Psoas muscle (tissue), 8 donors: ENCODE data around the gene RARS2. TPM values are rescaled to one million over a fixed set of nuclear protein-coding genes. Genes with fewer than 3 reads are reported as not detected.
"Not testable (repeated sequence)": the region's sequence is repeated elsewhere in the genome, so short reads cannot be mapped to it uniquely, and the experiment has no call there.

Experiments
- ATAC-seq, 4 donors: fragments of 200-7000 bp; cut with Tn5 transposase; one replicate each; pipeline ENCODE4 v1.9.1; 2020; ENCODE audit warnings: moderate library complexity in 3 of 4, mild to moderate bottlenecking in 2 of 4
- DNase-seq, 2 donors: peaks; one replicate each; pipeline ENCODE4 v3.0.0-alpha.2; 2020
- H3K27ac ChIP-seq: fragments of 200-600 bp; one replicate; pipeline ENCODE4 v1.8.0; 2022
- H3K27me3 ChIP-seq, 3 donors: fragments of 200-600 bp in 1 of 3; one replicate each; pipeline versions ENCODE4 v1.6.1 to v1.8.0; 2013 to 2022; ENCODE audit warnings: low read length in 2 of 3, mild to moderate bottlenecking in 2 of 3, moderate library complexity in 1 of 3; ENCODE audit not compliant: insufficient read depth in 3 of 3
- H3K36me3 ChIP-seq, 2 donors: fragments of 200-600 bp in 1 of 2; one replicate each; pipeline versions ENCODE4 v1.6.1 to v1.8.0; 2013 to 2022; ENCODE audit warnings: low read depth in 1 of 2, mild to moderate bottlenecking in 1 of 2, moderate library complexity in 1 of 2; ENCODE audit not compliant: insufficient read depth in 1 of 2
- H3K4me1 ChIP-seq: fragments of 200-600 bp; one replicate; pipeline ENCODE4 v1.8.0; 2022
- H3K4me3 ChIP-seq: fragments of 200-600 bp; one replicate; pipeline ENCODE4 v1.8.0; 2022; ENCODE audit warnings: mild to moderate bottlenecking
- H3K9me3 ChIP-seq: fragments of 200-600 bp; one replicate; pipeline ENCODE4 v1.8.0; 2022
- CTCF ChIP-seq: fragments of 200-600 bp; IDR thresholded peaks from one replicate; pipeline ENCODE4 v1.8.0; 2022; ENCODE audit warnings: antibody characterized with exemption
- WGBS, 3 donors: extraction: QIAGEN DNeasy Blood & Tissue Kit; methylation state at CpG; one replicate each; pipeline versions ENCODE4 v1.1.6 to v1.1.7; 2013; 5-methylcytosine and 5-hydroxymethylcytosine counted together
- intact Hi-C, 2 donors: fragments of 100-400 bp; cut with DNase I; formaldehyde crosslinking; loops; one replicate each; pipeline versions ENCODE4 v1.11.0 to v1.14.2; 2022
- polyA plus RNA-seq, 3 donors: library from polyadenylated mRNA; stranded (reverse); fragments of 200-250 nt; gene quantifications; one replicate each; pipeline ENCODE4 v1.2.3, GENCODE V29; 2013
- total RNA-seq, 4 donors: library from RNA; stranded (reverse); fragmentation: NEBNext Ultra II Directional in 2 of 4; extraction: Animal tissue kit (Norgen Biotek cat#: 25700) in 2 of 4; gene quantifications; one replicate each; pipeline versions ENCODE4 v1.2.1 to v1.2.4, GENCODE V29; 2021 to 2023
- donor health status: healthy with polysubstance abuse.
- donor health status: DM: no; HTN: no; CAD: no; lungs with moderate emphysema.
- donor health status: Bipolar disorder and iron deficiency.
- donor health status: healthy.
- donor health status: DM: yes; HTN: yes; CAD: no.
- donor health status: DM: no; HTN: no; CAD: no.
- donor health status: DM: no; HTN: no; CAD: no.
- donor health status: DM: yes; HTN: yes; CAD: no.

RARS2 gene
- total and polyA plus RNA-seq, 7 donors: 11.6 to 20.7 (median 17.1) TPM

DNA sequence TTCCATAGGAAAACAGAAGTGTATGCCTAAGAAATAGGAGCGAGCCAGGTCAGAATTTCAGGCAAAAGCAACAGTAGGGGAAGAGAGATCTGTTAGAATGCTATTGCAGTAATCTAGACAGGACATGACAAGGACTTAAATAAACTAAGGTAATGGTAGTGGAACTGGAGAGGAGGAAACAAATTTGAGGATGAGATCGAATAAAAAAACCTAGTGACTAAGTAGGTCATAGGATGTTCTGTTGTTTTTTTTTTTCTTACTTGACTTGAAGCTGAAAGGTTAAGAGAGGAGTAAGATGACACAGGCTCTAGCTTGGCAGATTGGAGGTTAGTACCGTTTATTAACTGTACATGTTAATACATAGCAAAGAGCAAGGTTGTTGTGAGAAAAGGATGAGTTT is 28.7 kb upstream of the RARS2 start:
- whole genome bisulfite sequencing, 3 donors: 72 to 91% (median 76%) methylated on average over 3 of the region's 3 CpGs
- intact Hi-C loops: no loop called here
- peak overlapping the region; percentile 0 for H3K27ac ChIP-seq

GRCh38 chr6:87617405-87617804 is 27.6 kb upstream of the RARS2 start:
- H3K4me1 ChIP-seq: no peaks in the 10 kb centered on the region
- intact Hi-C loops: no loop called here
- H3K4me3 ChIP-seq: no peak overlapping the region
- TF ChIP-seq CTCF: no peak
- WGBS, 3 donors: 46 to 68% (median 49%) methylated on average over 4 of the region's 4 CpGs
- H3K9me3 ChIP-seq: no peaks in the 10 kb centered on the region
- no peak for DNase-seq
- H3K27ac ChIP-seq: no peak overlapping the region
- H3K27me3 ChIP-seq: no peaks in the 10 kb centered on the region
- peak; percentile 68 to 95 (median 86) for ATAC-seq
- H3K36me3 ChIP-seq: peaks cover 4 to 41% of the 10 kb centered on the region in 2 donors

More for the DNA sequence above, 28.7 kb upstream of the RARS2 start:
- Histone ChIP-seq H3K4me1 (no peaks in the 10 kb centered on the region), H3K27me3 (no peaks in the 10 kb centered on the region), H3K4me3 (no peak overlapping the region), H3K9me3 (no peaks in the 10 kb centered on the region), H3K36me3 (peaks cover 0 to 39% of the 10 kb centered on the region in 2 donors)
- TF ChIP-seq CTCF: no peak
- DNase-seq: no peak
- ATAC-seq: peak in 2 of 4 donors; percentile 24 to 66

- H3K36me3 ChIP-seq: peaks cover 4 to 69% of the 10 kb centered on the region in 2 donors
- H3K4me1 ChIP-seq, ATAC-seq, H3K27ac ChIP-seq, intact Hi-C loops, H3K27me3 ChIP-seq, H3K9me3 ChIP-seq, DNase-seq, H3K4me3 ChIP-seq: not testable (repeated sequence)
- 98 to 100% (median 100%) methylated on average over 2 of the region's 2 CpGs for WGBS, 3 donors
These were observed 23.2 kb upstream of the RARS2 start for GRCh38 chr6:87613018-87613417.

GRCh38 chr6:87608802-87609201 is 19.0 kb upstream of the RARS2 start:
- DNase-seq (no peak), ATAC-seq (no peak)
- 79 to 94% (median 89%) methylated on average over 3 of the region's 3 CpGs for whole genome bisulfite sequencing, 3 donors
- TF ChIP-seq CTCF: no peak
- Histone ChIP-seq H3K36me3 (peaks cover 6 to 86% of the 10 kb centered on the region in 2 donors), H3K27ac (no peak overlapping the region), H3K4me3 (no peak overlapping the region), H3K9me3 (no peaks in the 10 kb centered on the region), H3K27me3 (no peaks in the 10 kb centered on the region), H3K4me1 (no peaks in the 10 kb centered on the region)
- intact Hi-C loops: no loop called here

GRCh38 chr6:87606199-87606598 is 16.4 kb upstream of the RARS2 start:
- no peak for TF ChIP-seq CTCF
- ATAC-seq: no peak
- Histone ChIP-seq H3K36me3 (peaks cover 2 to 75% of the 10 kb centered on the region in 2 donors), H3K4me1 (no peaks in the 10 kb centered on the region), H3K27me3 (no peaks in the 10 kb centered on the region), H3K9me3 (no peaks in the 10 kb centered on the region), H3K27ac (no peak overlapping the region), H3K4me3 (no peak overlapping the region)
- DNase-seq: no peak
- intact Hi-C loops: no loop called here
- 42 to 64% (median 48%) methylated on average over 2 of the region's 2 CpGs for WGBS, 3 donors
